ENCODE data around the gene SERPINA12. TPM values are rescaled to one million over a fixed set of nuclear protein-coding genes. Genes with fewer than 3 reads are reported as not detected.

SERPINA12 gene
- total RNA-seq, 4 donors from 2014 or later = not detected

GRCh38 chr14:94548999-94549985, 40.0 kb upstream of the SERPINA12 start:
- Histone ChIP-seq H3K27ac (no peak overlapping the region), H3K4me3 (no peak overlapping the region), H3K27me3 (no peaks in the 10 kb centered on the region), H3K4me1 (peaks cover 0 to 2% (median 0%) of the 10 kb centered on the region in 4 donors), H3K9me3 (peaks cover 0 to 23% (median 0%) of the 10 kb centered on the region in 4 donors), H3K36me3 (no peaks in the 10 kb centered on the region)
- TF ChIP-seq POLR2A (IDR thresholded peaks at IDR 0.05) = no peak
- peak; percentile 80 to 96 (median 84) for TF ChIP-seq CTCF (IDR thresholded peaks at IDR 0.05)
- 23 to 27% methylated on average over 24 of the region's 24 CpGs for WGBS, 2 donors
- peak; percentile 39 to 68 for DNase-seq (ENCODE audit: low spot score in 2 of 2)

- peaks cover 0 to 17% (median 0%) of the 10 kb centered on the region in 4 donors for H3K9me3 ChIP-seq
- TF ChIP-seq POLR2A (IDR thresholded peaks at IDR 0.05) (no peak), CTCF (IDR thresholded peaks at IDR 0.05) (no peak), EP300 (IDR thresholded peaks at IDR 0.05) (no peak)
- no peaks in the 10 kb centered on the region for H3K27me3 ChIP-seq
- DNase-seq (ENCODE audit: low spot score in 2 of 2) = no peak
- H3K4me3 ChIP-seq = no peak overlapping the region
- H3K4me1 ChIP-seq = peaks cover 0 to 2% (median 0%) of the 10 kb centered on the region in 4 donors
- no peak overlapping the region for H3K27ac ChIP-seq
- 83 to 85% methylated on average over 14 of the region's 14 CpGs for WGBS, 2 donors
- no peaks in the 10 kb centered on the region for H3K36me3 ChIP-seq
Observed at GRCh38 chr14:94548131-94548998, 39.1 kb upstream of the SERPINA12 start.

- Histone ChIP-seq H3K36me3 (no peaks in the 10 kb centered on the region), H3K27ac (no peak overlapping the region), H3K4me3 (no peak overlapping the region), H3K27me3 (no peaks in the 10 kb centered on the region), H3K9me3 (peaks cover 0 to 17% (median 0%) of the 10 kb centered on the region in 4 donors), H3K4me1 (peaks cover 0 to 2% (median 0%) of the 10 kb centered on the region in 4 donors)
- no peak for TF ChIP-seq EP300 (IDR thresholded peaks at IDR 0.05)
- no peak for TF ChIP-seq POLR2A (IDR thresholded peaks at IDR 0.05)
- 62 to 91% methylated on average over 4 of the region's 4 CpGs for WGBS, 2 donors
- no peak for DNase-seq (ENCODE audit: low spot score in 2 of 2)
Observed at GRCh38 chr14:94547726-94548125, 38.5 kb upstream of the SERPINA12 start.

- H3K4me3 ChIP-seq = no peak overlapping the region
- TF ChIP-seq CTCF (IDR thresholded peaks at IDR 0.05) (no peak), EP300 (IDR thresholded peaks at IDR 0.05) (no peak), POLR2A (IDR thresholded peaks at IDR 0.05) (no peak)
- H3K36me3 ChIP-seq = no peaks in the 10 kb centered on the region
- peaks cover 0 to 13% (median 0%) of the 10 kb centered on the region in 4 donors for H3K9me3 ChIP-seq
- peaks cover 0 to 2% (median 0%) of the 10 kb centered on the region in 4 donors for H3K4me1 ChIP-seq
- no peak for DNase-seq (ENCODE audit: low spot score in 2 of 2)
- no peak overlapping the region for H3K27ac ChIP-seq
- 86 to 96% methylated on average over 8 of the region's 8 CpGs for WGBS, 2 donors
- no peaks in the 10 kb centered on the region for H3K27me3 ChIP-seq
Observed at GRCh38 chr14:94547151-94547680, 37.9 kb upstream of the SERPINA12 start.

- no peaks in the 10 kb centered on the region for H3K36me3 ChIP-seq
- H3K4me1 ChIP-seq = peaks cover 0 to 2% (median 0%) of the 10 kb centered on the region in 4 donors
- WGBS, 2 donors = 50 to 51% methylated on average over 15 of the region's 15 CpGs
- no peak overlapping the region for H3K27ac ChIP-seq
- peaks cover 0 to 13% (median 0%) of the 10 kb centered on the region in 4 donors for H3K9me3 ChIP-seq
- TF ChIP-seq CTCF (IDR thresholded peaks at IDR 0.05) = no peak
- TF ChIP-seq POLR2A (IDR thresholded peaks at IDR 0.05) = no peak
- no peak for TF ChIP-seq EP300 (IDR thresholded peaks at IDR 0.05)
- no peak overlapping the region for H3K4me3 ChIP-seq
- DNase-seq (ENCODE audit: low spot score in 2 of 2) = no peak
- no peaks in the 10 kb centered on the region for H3K27me3 ChIP-seq
Observed at GRCh38 chr14:94545131-94545841, 36.0 kb upstream of the SERPINA12 start.
